Cardiac septum (tissue), 1 donor: ENCODE data around the gene MED26. TPM values are rescaled to one million over a fixed set of nuclear protein-coding genes. Genes with fewer than 3 reads are reported as not detected.

Experiments
- DNase-seq: peaks from one replicate; pipeline ENCODE4 v3.0.0-alpha.2; 2020; ENCODE audit warnings: low spot score
- intact Hi-C: fragments of 100-400 bp; cut with DNase I; formaldehyde crosslinking; loops from one replicate; pipeline ENCODE4 v1.14.0; 2022
- total RNA-seq: library from RNA; stranded (reverse); fragmentation: NEBNext Ultra II Directional; extraction: Animal tissue kit (Norgen Biotek cat#: 25700); gene quantifications from one replicate; pipeline ENCODE4 v1.2.1, GENCODE V29; 2021
- donor health status: DM: no; HTN: no; CAD: no.

The MED26 gene
- total RNA-seq, 1 donor from 2014 or later, result 4.3 TPM

GRCh38 chr19:16594681-16595091 lies 33.3 kb downstream of the MED26 start:
- no peak for DNase-seq
- intact Hi-C loops, result no loop called here

GRCh38 chr19:16594131-16594586 lies 33.8 kb downstream of the MED26 start:
- intact Hi-C loops, result no loop called here
- no peak for DNase-seq

- intact Hi-C loops, result no loop called here
- no peak for DNase-seq
Observed at GRCh38 chr19:16593181-16593580, 34.8 kb downstream of the MED26 start.

- intact Hi-C loops, result no loop called here
- no peak for DNase-seq
Observed at GRCh38 chr19:16591803-16592556, 36.0 kb downstream of the MED26 start.

GRCh38 chr19:16590876-16591802 lies 36.9 kb downstream of the MED26 start:
- intact Hi-C loops, result no loop called here
- DNase-seq, result no peak

GRCh38 chr19:16589917-16590316 lies 38.1 kb downstream of the MED26 start:
- DNase-seq, result no peak
- intact Hi-C loops, result loop anchor here (5.0 kb wide), 1 partner anchor 37 kb away; the partner anchor contains the start of gene MED26

- intact Hi-C loops, result loop anchor here (5.0 kb wide), 1 partner anchor 38 kb away; the partner anchor contains the start of gene MED26
- no peak for DNase-seq
Observed at GRCh38 chr19:16588824-16589577, 39.0 kb downstream of the MED26 start.

- peak; percentile 87 for DNase-seq
- intact Hi-C loops, result loop anchor here (5.0 kb wide), 1 partner anchor 39 kb away; the partner anchor contains the start of gene MED26
Observed at GRCh38 chr19:16587833-16588823, 39.9 kb downstream of the MED26 start.

- no peak for DNase-seq
- intact Hi-C loops, result loop anchor here (5.0 kb wide), 1 partner anchor 40 kb away; the partner anchor contains the start of gene MED26
Observed at GRCh38 chr19:16586991-16587832, 40.8 kb downstream of the MED26 start.

GRCh38 chr19:16586477-16586871 lies 41.5 kb downstream of the MED26 start:
- DNase-seq, result no peak
- intact Hi-C loops, result loop anchor here (5.0 kb wide), 1 partner anchor 41 kb away; the partner anchor contains the start of gene MED26

- DNase-seq, result no peak
- intact Hi-C loops, result loop anchor here (5.0 kb wide), 1 partner anchor 41 kb away; the partner anchor contains the start of gene MED26
Observed at GRCh38 chr19:16585808-16586476, 42.1 kb downstream of the MED26 start.

- DNase-seq, result no peak
- intact Hi-C loops, result loop anchor here (5.0 kb wide), 1 partner anchor 42 kb away; the partner anchor contains the start of gene MED26
Observed at GRCh38 chr19:16585094-16585801, 42.8 kb downstream of the MED26 start.

GRCh38 chr19:16584248-16585093 lies 43.5 kb downstream of the MED26 start:
- intact Hi-C loops, result loop anchor here (1.0 to 5.0 kb wide), 2 partner anchors 12 to 43 kb away; partner anchors contain the start of genes MED26 and SLC35E1
- DNase-seq, result peak; percentile 88

- intact Hi-C loops, result no loop called here
- DNase-seq, result no peak
Observed at GRCh38 chr19:16582486-16583261, 45.3 kb downstream of the MED26 start.
